WTC11 (cell line): ENCODE data around the gene LAMA2. TPM values are rescaled to one million over a fixed set of nuclear protein-coding genes. Genes with fewer than 3 reads are reported as not detected.

Experiments used
- ATAC-seq: fragments of 200-7000 bp; cut with Tn5 transposase; 2 replicates; pipeline ENCODE4 v1.10.0; 2021; ENCODE audit warnings: mild to moderate bottlenecking, moderate library complexity
- CTCF ChIA-PET: fragments of 300-600 bp; sonication (Branson Sonifier 250); formaldehyde crosslinking; loops from one replicate; lab custom pipeline; 2021; ENCODE audit warnings: antibody characterized with exemption; lab: Charles Lee
- POLR2A ChIA-PET: fragments of 350-600 bp; sonication (Branson Sonifier 250); formaldehyde crosslinking; loops from one replicate; lab custom pipeline; 2021; ENCODE audit warnings: antibody characterized with exemption; lab: Charles Lee
- DNase-seq: peaks from one replicate; pipeline ENCODE4 v3.0.0; 2021; ENCODE audit warnings: low spot score
- H3K27ac Mint-ChIP-seq: 2 replicates; pipeline ENCODE4 v1.8.0; 2021; ENCODE audit warnings: mixed read lengths
- H3K27me3 Mint-ChIP-seq: 2 replicates; pipeline ENCODE4 v1.8.0; 2021; ENCODE audit warnings: low read depth, mild to moderate bottlenecking, moderate library complexity, mixed read lengths
- H3K36me3 Mint-ChIP-seq: 2 replicates; pipeline ENCODE4 v1.8.0; 2021; ENCODE audit warnings: mixed read lengths
- H3K4me1 Mint-ChIP-seq: 2 replicates; pipeline ENCODE4 v1.8.0; 2022; ENCODE audit warnings: mixed read lengths
- H3K4me3 Mint-ChIP-seq: 2 replicates; pipeline ENCODE4 v1.8.0; 2021; ENCODE audit warnings: mild to moderate bottlenecking, moderate library complexity, mixed read lengths
- H3K9me3 Mint-ChIP-seq: 2 replicates; pipeline ENCODE4 v1.8.0; 2021; ENCODE audit warnings: mixed read lengths
- AFF4 ChIP-seq: sonication (generic); formaldehyde crosslinking; IDR thresholded peaks from 2 replicates; pipeline ENCODE4 v1.8.1; 2023; ENCODE audit warnings: mild to moderate bottlenecking, missing genetic modification reagents, borderline replicate concordance
- ARID4B ChIP-seq: sonication (generic); formaldehyde crosslinking; IDR thresholded peaks from 2 replicates; pipeline ENCODE4 v1.8.0; 2023; ENCODE audit warnings: missing genetic modification reagents, mild to moderate bottlenecking, borderline replicate concordance
- CDX4 ChIP-seq: fragments of 250-450 bp; sonication (Bioruptor Pico); IDR thresholded peaks from 2 replicates; pipeline ENCODE4 v1.9.0; 2021; ENCODE audit warnings: moderate library complexity, mild to moderate bottlenecking, inconsistent platforms, borderline replicate concordance
- E2F4 ChIP-seq: sonication (generic); formaldehyde crosslinking; IDR thresholded peaks from 2 replicates; pipeline ENCODE4 v1.8.1; 2022; ENCODE audit warnings: low read depth, mild to moderate bottlenecking, moderate library complexity, missing genetic modification reagents, borderline replicate concordance
- ESRRA ChIP-seq: sonication (generic); formaldehyde crosslinking; IDR thresholded peaks from 2 replicates; pipeline ENCODE4 v1.8.1; 2022; ENCODE audit warnings: mild to moderate bottlenecking, missing genetic modification reagents, borderline replicate concordance
- MYBL2 ChIP-seq: sonication (generic); formaldehyde crosslinking; IDR thresholded peaks from 2 replicates; pipeline ENCODE4 v1.8.1; 2023; ENCODE audit warnings: mild to moderate bottlenecking, moderate library complexity, missing genetic modification reagents
- NFE2L1 ChIP-seq: sonication (generic); formaldehyde crosslinking; IDR thresholded peaks from 2 replicates; pipeline ENCODE4 v1.8.1; 2023; ENCODE audit warnings: missing genetic modification reagents
- NR1H2 ChIP-seq: sonication (generic); formaldehyde crosslinking; IDR thresholded peaks from 2 replicates; pipeline ENCODE4 v1.9.0; 2021; ENCODE audit warnings: mild to moderate bottlenecking, moderate library complexity, missing genetic modification reagents
- RORB ChIP-seq: fragments of 250-450 bp; sonication (Bioruptor Pico); IDR thresholded peaks from 2 replicates; pipeline ENCODE4 v1.9.0; 2021; ENCODE audit warnings: mild to moderate bottlenecking
- SOX15 ChIP-seq: fragments of 250-450 bp; sonication (Bioruptor Pico); IDR thresholded peaks from 2 replicates; pipeline ENCODE4 v1.9.0; 2021; ENCODE audit warnings: mild to moderate bottlenecking
- TCF7 ChIP-seq: sonication (generic); formaldehyde crosslinking; IDR thresholded peaks from 2 replicates; pipeline ENCODE4 v1.8.0; 2022; ENCODE audit warnings: mild to moderate bottlenecking, low read depth, missing genetic modification reagents, moderate library complexity
- total RNA-seq: library from RNA; stranded (reverse); gene quantifications from 3 replicates; pipeline ENCODE4 v1.2.3, GENCODE V29; 2021
- TF ChIP-seq, protein P1 (sequence below): sonication (generic); formaldehyde crosslinking; IDR thresholded peaks from 2 replicates; pipeline ENCODE4 v1.8.1; 2022; ENCODE audit warnings: mild to moderate bottlenecking, missing genetic modification reagents, moderate library complexity, borderline replicate concordance

LAMA2 gene
- total RNA-seq, 1 experiment from 2014 or later = 6.6 TPM

GRCh38 chr6:129493354-129493902 lies 610.5 kb downstream of the LAMA2 start:
- POLR2A ChIA-PET = no interaction called here
- H3K36me3 Mint-ChIP-seq = no peaks in the 10 kb centered on the region
- peaks cover 13% of the 10 kb centered on the region for H3K4me1 Mint-ChIP-seq
- H3K4me3 Mint-ChIP-seq = no peak overlapping the region
- no peak overlapping the region for H3K27ac Mint-ChIP-seq
- TF ChIP-seq RORB (no peak), TCF7 (no peak), ESRRA (no peak), NFE2L1 (CRISPR knock-in tag) (no peak), AFF4 (CRISPR knock-in tag) (no peak), ARID4B (CRISPR knock-in tag) (no peak), NR1H2 (CRISPR knock-in tag) (no peak)
- H3K9me3 Mint-ChIP-seq = no peaks in the 10 kb centered on the region
- DNase-seq = no peak
- ATAC-seq = no peak
- CTCF ChIA-PET = no interaction called here
- no peaks in the 10 kb centered on the region for H3K27me3 Mint-ChIP-seq

DNA sequence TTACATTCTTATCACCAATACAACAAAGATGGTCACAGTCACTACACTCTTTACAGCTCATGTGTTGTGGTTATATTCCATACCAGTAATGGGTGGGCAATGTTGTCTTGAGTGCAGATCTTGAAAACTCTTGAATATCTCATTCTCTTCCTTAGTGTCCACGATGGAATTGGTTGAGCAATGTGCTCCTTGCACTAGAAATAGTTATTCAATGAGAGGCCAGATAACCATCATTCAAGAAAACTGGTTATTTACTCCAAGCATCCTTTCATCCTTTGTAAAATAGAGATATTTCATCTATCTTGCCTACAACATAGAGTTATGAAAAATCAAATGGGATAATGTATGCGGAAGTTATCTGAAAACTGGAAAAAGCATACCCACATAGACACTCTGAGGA lies 611.2 kb downstream of the LAMA2 start:
- no peak for DNase-seq
- no peaks in the 10 kb centered on the region for H3K36me3 Mint-ChIP-seq
- no peaks in the 10 kb centered on the region for H3K27me3 Mint-ChIP-seq
- H3K9me3 Mint-ChIP-seq = no peaks in the 10 kb centered on the region
- no peak for ATAC-seq
- H3K27ac Mint-ChIP-seq = no peak overlapping the region
- no peak for TF ChIP-seq MYBL2 (CRISPR knock-in tag)
- TF ChIP-seq CDX4 (CRISPR knock-in tag) = no peak
- no peak for TF ChIP-seq ESRRA
- TF ChIP-seq SOX15 = no peak
- TF ChIP-seq E2F4 (CRISPR knock-in tag) = no peak
- TF ChIP-seq, protein P1, sequence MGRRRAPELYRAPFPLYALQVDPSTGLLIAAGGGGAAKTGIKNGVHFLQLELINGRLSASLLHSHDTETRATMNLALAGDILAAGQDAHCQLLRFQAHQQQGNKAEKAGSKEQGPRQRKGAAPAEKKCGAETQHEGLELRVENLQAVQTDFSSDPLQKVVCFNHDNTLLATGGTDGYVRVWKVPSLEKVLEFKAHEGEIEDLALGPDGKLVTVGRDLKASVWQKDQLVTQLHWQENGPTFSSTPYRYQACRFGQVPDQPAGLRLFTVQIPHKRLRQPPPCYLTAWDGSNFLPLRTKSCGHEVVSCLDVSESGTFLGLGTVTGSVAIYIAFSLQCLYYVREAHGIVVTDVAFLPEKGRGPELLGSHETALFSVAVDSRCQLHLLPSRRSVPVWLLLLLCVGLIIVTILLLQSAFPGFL (CRISPR knock-in tag) = no peak
- ChIA-PET POLR2A (no interaction called here), CTCF (no interaction called here)
- H3K4me3 Mint-ChIP-seq = no peak overlapping the region
- peaks cover 13% of the 10 kb centered on the region for H3K4me1 Mint-ChIP-seq
